HepG2 (cell line): Measurements from ENCODE around the gene VPREB3. TPM values are rescaled to one million over a fixed set of nuclear protein-coding genes. Genes with fewer than 3 reads are reported as not detected.
A peak's percentile ranks its signal among the peaks of the same experiment; 100 is the strongest.

Experiments used
- HHEX ChIP-seq: IDR thresholded peaks from 2 replicates; pipeline ENCODE4 v1.6.1; 2016; ENCODE audit warnings: control low read depth
- JARID2 ChIP-seq: sonication (generic); formaldehyde crosslinking; IDR thresholded peaks from 2 replicates; pipeline ENCODE4 v1.8.1; 2023; ENCODE audit warnings: missing genetic modification reagents, inconsistent platforms; ENCODE audit not compliant: insufficient replicate concordance
- KLF12 ChIP-seq: sonication (generic); formaldehyde crosslinking; IDR thresholded peaks from 2 replicates; pipeline ENCODE4 v1.4.0; 2020; ENCODE audit warnings: missing genetic modification reagents, borderline replicate concordance
- KLF15 ChIP-seq: sonication (generic); formaldehyde crosslinking; IDR thresholded peaks from 2 replicates; pipeline ENCODE4 v1.8.1; 2023; ENCODE audit warnings: borderline replicate concordance, mild to moderate bottlenecking, inconsistent platforms, missing genetic modification reagents, mixed read lengths
- NCOA5 ChIP-seq: sonication (generic); formaldehyde crosslinking; IDR thresholded peaks from 2 replicates; pipeline ENCODE4 v1.4.0; 2020; ENCODE audit warnings: missing genetic modification reagents
- PAX8 ChIP-seq: sonication (generic); formaldehyde crosslinking; IDR thresholded peaks from 2 replicates; pipeline ENCODE4 v1.8.0; 2022; ENCODE audit warnings: mild to moderate bottlenecking, missing genetic modification reagents, borderline replicate concordance
- SMAD1 ChIP-seq: sonication (generic); formaldehyde crosslinking; IDR thresholded peaks from 2 replicates; pipeline ENCODE4 v1.4.0; 2020; ENCODE audit warnings: missing genetic modification reagents, low read depth, mild to moderate bottlenecking, borderline replicate concordance
- ZMYM2 ChIP-seq: sonication (generic); formaldehyde crosslinking; IDR thresholded peaks from 2 replicates; pipeline ENCODE4 v1.8.0; 2022; ENCODE audit warnings: mild to moderate bottlenecking, missing genetic modification reagents
- ZNF160 ChIP-seq: sonication (generic); formaldehyde crosslinking; IDR thresholded peaks from 2 replicates; pipeline ENCODE4 v1.8.0; 2022; ENCODE audit warnings: mild to moderate bottlenecking, inconsistent platforms, missing genetic modification reagents
- ZNF263 ChIP-seq: sonication (generic); formaldehyde crosslinking; IDR thresholded peaks from 2 replicates; pipeline ENCODE4 v1.4.0; 2020; ENCODE audit warnings: missing genetic modification reagents
- ZNF547 ChIP-seq: sonication (generic); formaldehyde crosslinking; IDR thresholded peaks from 2 replicates; pipeline ENCODE4 v1.5.1; 2020; ENCODE audit warnings: mild to moderate bottlenecking, missing genetic modification reagents
- ZNF570 ChIP-seq: sonication (generic); formaldehyde crosslinking; IDR thresholded peaks from 2 replicates; pipeline ENCODE4 v1.4.0; 2020; ENCODE audit warnings: mild to moderate bottlenecking, missing genetic modification reagents, borderline replicate concordance
- ZNF614 ChIP-seq: IDR thresholded peaks from 2 replicates; pipeline ENCODE4 v1.6.1; 2018; ENCODE audit warnings: missing biosample characterization, missing genetic modification reagents, inconsistent platforms, borderline replicate concordance
- ZNF891 ChIP-seq: sonication (generic); formaldehyde crosslinking; IDR thresholded peaks from 2 replicates; pipeline ENCODE4 v1.5.0; 2020; ENCODE audit warnings: mild to moderate bottlenecking, missing genetic modification reagents
- ZSCAN21 ChIP-seq: sonication (generic); formaldehyde crosslinking; IDR thresholded peaks from 2 replicates; pipeline ENCODE4 v1.8.0; 2022; ENCODE audit warnings: mild to moderate bottlenecking, missing genetic modification reagents, moderate library complexity, borderline replicate concordance
- polyA plus RNA-seq, 8 experiments: library from polyadenylated mRNA; depleted of rRNA in 3 of 8; stranded (reverse) in 7 of 8; unstranded in 1 of 8; fragments of >200 nt; fragmentation: Illumina TruSeq in 4 of 8; extraction: Trizol in 4 of 8; gene quantifications; 2 replicates each; pipeline versions ENCODE4 v1.2.1 to v1.2.3, GENCODE V29; 2011 to 2016; ENCODE audit warnings: low read depth in 4 of 8, missing spikeins in 1 of 8, mixed read lengths in 1 of 8; ENCODE audit not compliant: insufficient read depth in 1 of 8
- total RNA-seq, 5 experiments: library from RNA; depleted of rRNA; stranded (reverse); fragments of >200 nt; fragmentation: Illumina TruSeq; extraction: Trizol; gene quantifications; 2 replicates each; pipeline ENCODE4 v1.2.3, GENCODE V29; 2016; ENCODE audit warnings: low read depth in 1 of 5
- TF ChIP-seq, protein P1 (sequence below): sonication (generic); formaldehyde crosslinking; IDR thresholded peaks from 2 replicates; pipeline ENCODE4 v1.9.0; 2022; ENCODE audit warnings: missing genetic modification reagents, mild to moderate bottlenecking, borderline replicate concordance
- TF ChIP-seq, protein P2 (sequence below): sonication (generic); formaldehyde crosslinking; IDR thresholded peaks from 2 replicates; pipeline ENCODE4 v1.4.0; 2020; ENCODE audit warnings: missing genetic modification reagents, mild to moderate bottlenecking, borderline replicate concordance
- TF ChIP-seq, protein P3 (sequence below): conservative IDR thresholded peaks from 2 replicates; pipeline ENCODE4 v1.6.1; 2018; ENCODE audit warnings: missing genetic modification reagents
- TF ChIP-seq, protein P4 (sequence below): sonication (generic); formaldehyde crosslinking; IDR thresholded peaks from 2 replicates; pipeline ENCODE4 v1.5.1; 2020; ENCODE audit warnings: mild to moderate bottlenecking, missing genetic modification reagents, borderline replicate concordance

VPREB3 gene
- total and polyA plus RNA-seq, 2 of the 13 experiments (the other 11 are each of a cell fraction or from before 2014, with no cell fraction given) = 0.22 TPM; not detected in 1

DNA sequence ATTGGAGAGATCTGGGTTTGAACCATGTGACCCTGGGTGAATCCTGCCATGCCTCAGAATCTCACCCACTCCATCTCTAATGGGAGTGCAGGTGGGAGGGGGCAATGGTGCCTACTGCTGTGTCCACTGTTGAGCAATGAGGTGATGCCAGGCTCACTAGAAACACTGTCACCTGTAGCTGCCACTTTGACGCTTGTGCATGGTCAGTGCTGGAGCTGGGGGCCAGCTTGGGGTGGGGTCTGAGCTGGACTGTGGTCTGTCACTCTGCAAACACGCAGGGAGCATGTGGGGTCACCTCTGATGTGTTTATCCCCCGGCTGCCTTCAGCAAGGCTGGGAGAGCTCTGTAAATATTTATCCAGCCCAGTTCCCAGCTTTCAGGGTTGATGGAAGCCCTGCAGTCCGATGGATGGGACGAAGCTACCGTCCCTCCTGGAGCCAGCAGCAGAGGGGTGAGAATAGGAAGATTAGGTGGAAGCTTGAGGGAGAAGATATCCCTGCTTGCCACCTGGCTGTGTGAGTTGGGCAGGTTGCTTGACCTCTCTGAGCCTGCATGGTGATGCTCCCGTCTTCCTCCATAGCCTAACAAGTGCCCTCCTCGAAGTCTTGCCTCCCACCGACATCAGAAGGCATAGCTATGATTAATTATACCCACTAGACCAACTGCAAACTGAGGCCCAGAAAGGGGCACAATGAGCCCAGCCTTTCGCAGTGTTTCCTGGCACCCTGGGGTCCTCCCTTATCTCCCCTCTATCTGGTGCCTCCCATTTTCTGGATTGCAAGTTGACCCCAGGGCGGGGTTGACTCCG, 20.1 kb upstream of the VPREB3 start (continued):
- TF ChIP-seq, protein P1, sequence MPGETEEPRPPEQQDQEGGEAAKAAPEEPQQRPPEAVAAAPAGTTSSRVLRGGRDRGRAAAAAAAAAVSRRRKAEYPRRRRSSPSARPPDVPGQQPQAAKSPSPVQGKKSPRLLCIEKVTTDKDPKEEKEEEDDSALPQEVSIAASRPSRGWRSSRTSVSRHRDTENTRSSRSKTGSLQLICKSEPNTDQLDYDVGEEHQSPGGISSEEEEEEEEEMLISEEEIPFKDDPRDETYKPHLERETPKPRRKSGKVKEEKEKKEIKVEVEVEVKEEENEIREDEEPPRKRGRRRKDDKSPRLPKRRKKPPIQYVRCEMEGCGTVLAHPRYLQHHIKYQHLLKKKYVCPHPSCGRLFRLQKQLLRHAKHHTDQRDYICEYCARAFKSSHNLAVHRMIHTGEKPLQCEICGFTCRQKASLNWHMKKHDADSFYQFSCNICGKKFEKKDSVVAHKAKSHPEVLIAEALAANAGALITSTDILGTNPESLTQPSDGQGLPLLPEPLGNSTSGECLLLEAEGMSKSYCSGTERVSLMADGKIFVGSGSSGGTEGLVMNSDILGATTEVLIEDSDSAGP (CRISPR knock-in tag) = peak; percentile 35; the same call in 1 of the 2 replicates
- TF ChIP-seq PAX8 (no peak), SMAD1 (CRISPR knock-in tag) (no peak), ZNF570 (CRISPR knock-in tag) (no peak), NCOA5 (CRISPR knock-in tag) (no peak), KLF15 (CRISPR knock-in tag) (no peak), ZNF614 (CRISPR knock-in tag) (peak; percentile 78), ZNF263 (CRISPR knock-in tag) (no peak; the same call in 1 of the 2 replicates), HHEX (CRISPR knock-in tag) (peak; percentile 72; the same call in 1 of the 2 replicates), JARID2 (CRISPR knock-in tag) (no peak), ZMYM2 (CRISPR knock-in tag) (no peak), KLF12 (CRISPR knock-in tag) (0 out of 2 replicates have a peak, but pooled peaks have one; percentile 71), ZNF891 (CRISPR knock-in tag) (0 out of 2 replicates have a peak, but pooled peaks have one; percentile 13), ZNF160 (CRISPR knock-in tag) (0 out of 2 replicates have a peak, but pooled peaks have one; percentile 26), ZNF547 (CRISPR knock-in tag) (no peak), ZSCAN21 (CRISPR knock-in tag) (peak; percentile 89; the same call in 1 of the 2 replicates)
- TF ChIP-seq, protein P2, sequence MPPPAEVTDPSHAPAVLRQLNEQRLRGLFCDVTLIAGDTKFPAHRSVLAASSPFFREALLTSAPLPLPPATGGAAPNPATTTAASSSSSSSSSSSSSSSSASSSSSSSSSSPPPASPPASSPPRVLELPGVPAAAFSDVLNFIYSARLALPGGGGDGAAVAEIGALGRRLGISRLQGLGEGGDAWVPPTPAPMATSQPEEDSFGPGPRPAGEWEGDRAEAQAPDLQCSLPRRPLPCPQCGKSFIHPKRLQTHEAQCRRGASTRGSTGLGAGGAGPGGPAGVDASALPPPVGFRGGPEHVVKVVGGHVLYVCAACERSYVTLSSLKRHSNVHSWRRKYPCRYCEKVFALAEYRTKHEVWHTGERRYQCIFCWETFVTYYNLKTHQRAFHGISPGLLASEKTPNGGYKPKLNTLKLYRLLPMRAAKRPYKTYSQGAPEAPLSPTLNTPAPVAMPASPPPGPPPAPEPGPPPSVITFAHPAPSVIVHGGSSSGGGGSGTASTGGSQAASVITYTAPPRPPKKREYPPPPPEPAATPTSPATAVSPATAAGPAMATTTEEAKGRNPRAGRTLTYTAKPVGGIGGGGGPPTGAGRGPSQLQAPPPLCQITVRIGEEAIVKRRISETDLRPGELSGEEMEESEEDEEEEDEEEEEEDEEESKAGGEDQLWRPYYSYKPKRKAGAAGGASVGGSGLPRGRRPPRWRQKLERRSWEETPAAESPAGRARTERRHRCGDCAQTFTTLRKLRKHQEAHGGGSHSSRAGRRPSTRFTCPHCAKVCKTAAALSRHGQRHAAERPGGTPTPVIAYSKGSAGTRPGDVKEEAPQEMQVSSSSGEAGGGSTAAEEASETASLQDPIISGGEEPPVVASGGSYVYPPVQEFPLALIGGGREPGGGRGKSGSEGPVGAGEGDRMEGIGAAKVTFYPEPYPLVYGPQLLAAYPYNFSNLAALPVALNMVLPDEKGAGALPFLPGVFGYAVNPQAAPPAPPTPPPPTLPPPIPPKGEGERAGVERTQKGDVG (CRISPR knock-in tag) = no peak
- TF ChIP-seq, protein P3, sequence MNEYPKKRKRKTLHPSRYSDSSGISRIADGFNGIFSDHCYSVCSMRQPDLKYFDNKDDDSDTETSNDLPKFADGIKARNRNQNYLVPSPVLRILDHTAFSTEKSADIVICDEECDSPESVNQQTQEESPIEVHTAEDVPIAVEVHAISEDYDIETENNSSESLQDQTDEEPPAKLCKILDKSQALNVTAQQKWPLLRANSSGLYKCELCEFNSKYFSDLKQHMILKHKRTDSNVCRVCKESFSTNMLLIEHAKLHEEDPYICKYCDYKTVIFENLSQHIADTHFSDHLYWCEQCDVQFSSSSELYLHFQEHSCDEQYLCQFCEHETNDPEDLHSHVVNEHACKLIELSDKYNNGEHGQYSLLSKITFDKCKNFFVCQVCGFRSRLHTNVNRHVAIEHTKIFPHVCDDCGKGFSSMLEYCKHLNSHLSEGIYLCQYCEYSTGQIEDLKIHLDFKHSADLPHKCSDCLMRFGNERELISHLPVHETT (CRISPR knock-in tag) = no peak
- TF ChIP-seq, protein P4, sequence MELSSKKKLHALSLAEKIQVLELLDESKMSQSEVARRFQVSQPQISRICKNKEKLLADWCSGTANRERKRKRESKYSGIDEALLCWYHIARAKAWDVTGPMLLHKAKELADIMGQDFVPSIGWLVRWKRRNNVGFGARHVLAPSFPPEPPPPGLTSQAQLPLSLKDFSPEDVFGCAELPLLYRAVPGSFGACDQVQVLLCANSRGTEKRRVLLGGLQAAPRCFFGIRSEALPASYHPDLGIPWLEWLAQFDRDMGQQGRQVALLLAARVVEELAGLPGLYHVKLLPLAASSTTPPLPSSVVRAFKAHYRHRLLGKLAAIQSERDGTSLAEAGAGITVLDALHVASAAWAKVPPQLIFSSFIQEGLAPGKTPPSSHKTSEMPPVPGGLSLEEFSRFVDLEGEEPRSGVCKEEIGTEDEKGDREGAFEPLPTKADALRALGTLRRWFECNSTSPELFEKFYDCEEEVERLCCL (CRISPR knock-in tag) = no peak
